PC-3 (cell line): Measurements from ENCODE around the gene CCDC169.

Experiments used
- EZH2 ChIP-seq: fragments of 300-600 bp; sonication (generic); IDR thresholded peaks from one replicate; pipeline ENCODE4 v1.6.1; 2017; ENCODE audit warnings: antibody characterized with exemption, mild to moderate bottlenecking, low read length; ENCODE audit not compliant: unreplicated experiment
- EZH2phosphoT487 ChIP-seq: fragments of 300-600 bp; sonication (generic); IDR thresholded peaks from 2 replicates; pipeline ENCODE4 v1.6.1; 2018; ENCODE audit warnings: mild to moderate bottlenecking, antibody characterized with exemption, low read length, borderline replicate concordance
- TF ChIP-seq, protein P1 (sequence below): fragments of 300-600 bp; sonication (generic); conservative IDR thresholded peaks from 2 replicates; pipeline ENCODE4 v1.5.1; 2017; ENCODE audit warnings: antibody characterized with exemption, low read depth, mild to moderate bottlenecking, low read length

GRCh38 chr13:36297366-36298338 is at the start of gene CCDC169:
- no peak for TF ChIP-seq EZH2
- TF ChIP-seq, protein P1, sequence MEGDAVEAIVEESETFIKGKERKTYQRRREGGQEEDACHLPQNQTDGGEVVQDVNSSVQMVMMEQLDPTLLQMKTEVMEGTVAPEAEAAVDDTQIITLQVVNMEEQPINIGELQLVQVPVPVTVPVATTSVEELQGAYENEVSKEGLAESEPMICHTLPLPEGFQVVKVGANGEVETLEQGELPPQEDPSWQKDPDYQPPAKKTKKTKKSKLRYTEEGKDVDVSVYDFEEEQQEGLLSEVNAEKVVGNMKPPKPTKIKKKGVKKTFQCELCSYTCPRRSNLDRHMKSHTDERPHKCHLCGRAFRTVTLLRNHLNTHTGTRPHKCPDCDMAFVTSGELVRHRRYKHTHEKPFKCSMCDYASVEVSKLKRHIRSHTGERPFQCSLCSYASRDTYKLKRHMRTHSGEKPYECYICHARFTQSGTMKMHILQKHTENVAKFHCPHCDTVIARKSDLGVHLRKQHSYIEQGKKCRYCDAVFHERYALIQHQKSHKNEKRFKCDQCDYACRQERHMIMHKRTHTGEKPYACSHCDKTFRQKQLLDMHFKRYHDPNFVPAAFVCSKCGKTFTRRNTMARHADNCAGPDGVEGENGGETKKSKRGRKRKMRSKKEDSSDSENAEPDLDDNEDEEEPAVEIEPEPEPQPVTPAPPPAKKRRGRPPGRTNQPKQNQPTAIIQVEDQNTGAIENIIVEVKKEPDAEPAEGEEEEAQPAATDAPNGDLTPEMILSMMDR = no peak
- TF ChIP-seq EZH2phosphoT487 = no peak
